Measurements from ENCODE around the gene MORC3.
A peak's percentile ranks its signal among the peaks of the same experiment; 100 is the strongest.

Gene MORC3

DNA sequence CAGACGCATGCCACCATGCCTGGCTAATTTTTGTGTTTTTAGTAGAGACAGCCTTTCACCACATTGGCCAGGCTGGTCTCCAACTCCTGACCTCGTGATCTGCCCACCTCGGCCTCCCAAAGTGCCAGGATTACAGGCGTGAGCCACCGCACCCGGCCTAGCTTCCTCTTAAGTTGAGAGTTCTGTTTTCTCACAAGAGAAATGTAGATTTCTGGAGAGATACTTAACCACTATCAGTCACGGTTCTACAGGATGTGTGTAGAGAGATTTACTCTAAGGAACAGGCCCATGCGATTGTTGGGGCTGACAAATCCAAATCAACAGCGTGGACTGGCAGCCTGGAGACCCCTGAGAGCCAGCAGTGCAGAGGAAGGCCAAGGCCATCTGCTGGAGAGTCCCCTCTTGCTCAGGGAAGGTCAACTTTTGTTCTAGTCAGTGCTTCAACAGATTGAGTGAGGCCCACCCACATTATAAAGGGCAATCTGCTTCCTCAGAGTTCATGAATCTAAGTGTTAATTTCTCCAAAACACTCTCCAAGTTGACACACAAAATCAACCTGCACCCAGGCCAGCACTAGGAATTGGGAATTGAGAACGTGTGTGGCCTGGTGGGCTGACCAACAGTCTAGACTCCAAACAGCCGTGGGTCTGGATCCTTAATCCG is 103.9 kb downstream of the MORC3 start:
- DNase-seq (ENCODE audit: low read depth), result no peak

DNA sequence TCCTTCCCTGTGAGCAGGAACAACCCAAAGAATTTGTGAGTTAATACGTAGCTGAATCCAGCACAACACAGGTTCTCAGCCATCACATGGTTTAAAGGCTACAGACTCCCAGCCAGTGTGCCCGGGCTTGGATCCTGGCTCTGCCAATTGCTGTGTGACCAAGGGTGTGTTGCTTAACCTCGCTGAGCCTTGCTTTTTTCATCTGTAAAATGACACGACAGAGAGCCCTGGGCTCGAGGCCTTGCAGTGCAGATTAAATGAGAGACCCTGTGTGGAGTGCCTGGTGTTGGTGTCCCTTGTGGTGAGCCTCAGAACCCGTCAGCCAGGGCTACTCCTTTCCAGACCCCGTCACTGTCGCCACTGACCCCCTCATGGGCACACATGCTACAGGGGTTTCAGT is 104.6 kb downstream of the MORC3 start:
- no peak for DNase-seq (ENCODE audit: low read depth)

DNA sequence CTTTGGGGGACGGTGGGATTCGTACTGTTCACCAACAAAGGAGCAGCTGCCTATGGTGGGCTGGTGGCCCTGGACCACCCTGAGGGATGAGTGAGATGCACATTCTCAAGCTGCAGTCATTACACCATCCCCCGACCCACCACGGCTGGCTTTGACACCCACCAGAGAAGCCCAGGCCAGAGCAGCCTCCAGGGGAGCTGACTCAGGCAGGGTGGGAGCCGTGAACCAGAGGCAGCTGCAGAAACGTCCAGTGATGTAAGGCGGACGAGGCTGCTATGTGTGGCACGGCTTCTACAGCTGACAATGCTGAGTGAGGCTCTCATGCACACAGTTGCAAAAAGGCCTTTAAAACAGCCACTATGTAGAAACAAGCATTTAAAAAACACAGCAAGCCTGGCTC is 105.3 kb downstream of the MORC3 start:
- DNase-seq (ENCODE audit: low read depth), result peak; percentile 37
